Measurements from ENCODE around the gene TREX2.

DNA sequence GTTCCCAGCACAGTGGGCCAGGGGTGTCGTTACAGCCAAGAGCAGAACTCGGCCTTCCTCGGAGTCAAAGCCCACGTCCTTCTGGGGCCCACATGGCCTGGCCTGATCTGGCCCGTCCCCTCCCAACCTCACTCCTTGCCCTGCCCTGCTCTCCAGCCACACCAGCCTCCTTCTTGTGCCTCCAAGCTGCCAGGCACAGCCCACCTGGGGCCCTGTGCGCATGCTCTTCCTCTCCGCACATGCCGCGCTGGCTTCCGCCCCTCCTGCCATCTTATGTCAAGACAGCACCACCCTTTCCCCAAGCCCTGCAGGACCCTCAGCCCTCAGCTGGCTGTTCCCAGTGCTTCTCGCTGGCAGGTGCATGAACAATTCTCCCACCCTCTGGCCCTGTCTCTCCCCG is 17.7 kb upstream of the TREX2 start:
- TF ChIP-seq CTCF (IDR thresholded peaks at IDR 0.05) = no peak
- no peak for TF ChIP-seq POLR2AphosphoS5 (IDR thresholded peaks at IDR 0.05)
- TF ChIP-seq POLR2A (IDR thresholded peaks at IDR 0.05) = no peak

All from breast epithelium (tissue), 3 donors.